A549 (cell line): Measurements from ENCODE around the gene GLT6D1. TPM values are rescaled to one million over a fixed set of nuclear protein-coding genes. Genes with fewer than 3 reads are reported as not detected.

ENCODE experiments used
- ATAC-seq, 2 experiments: fragments of 200-7000 bp in 1 of 2; fragments of >200 bp in 1 of 2; cut with Nextera tagmentation in 1 of 2; cut with Tn5 transposase in 1 of 2; 3 replicates each; pipeline versions ENCODE4 v1.8.0 to v1.9.1; 2018 to 2020; ENCODE audit warnings: mild to moderate bottlenecking in 1 of 2, moderate library complexity in 1 of 2
- CTCF ChIA-PET: fragments of 300-600 bp; sonication (Branson Sonifier 250); formaldehyde crosslinking; extraction: SDS; loops from one replicate; lab custom pipeline; 2021; ENCODE audit warnings: antibody characterized with exemption, inconsistent platforms; lab: Yijun Ruan, JAX
- POLR2A ChIA-PET: fragments of 350-600 bp; formaldehyde crosslinking; extraction: SDS; loops from one replicate; lab custom pipeline; 2021; ENCODE audit warnings: antibody characterized with exemption, inconsistent platforms; lab: Yijun Ruan, JAX
- DNase-seq, 2 experiments: peaks; one replicate each; pipeline versions ENCODE4 v3.0.0 to v3.0.0-alpha.2; 2011 to 2016; ENCODE audit warnings: low read depth in 1 of 2, low spot score in 1 of 2
- FAIRE-seq: peaks from 2 replicates; lab custom pipeline; 2011; peaks lifted over from hg19 to GRCh38; lab: Jason Lieb, UNC
- H3K27ac ChIP-seq, 2 experiments: fragments of >200 bp; sonication (Bioruptor Twin); formaldehyde crosslinking; 3 replicates each; pipeline ENCODE4 v1.5.1; 2016 to 2017
- H3K4me1 ChIP-seq: fragments of >200 bp; sonication (Bioruptor Twin); formaldehyde crosslinking; 3 replicates; pipeline ENCODE4 v1.6.1; 2016
- H3K4me2 ChIP-seq: fragments of >200 bp; sonication (Bioruptor Twin); formaldehyde crosslinking; 3 replicates; pipeline ENCODE4 v1.6.1; 2016
- H3K4me3 ChIP-seq: fragments of >200 bp; sonication (Bioruptor Twin); formaldehyde crosslinking; 3 replicates; pipeline ENCODE4 v1.5.1; 2016
- H3K9me3 ChIP-seq: fragments of >200 bp; sonication (Bioruptor Twin); formaldehyde crosslinking; 3 replicates; pipeline ENCODE4 v1.6.1; 2016
- BHLHE40 ChIP-seq: IDR thresholded peaks from 2 replicates; pipeline ENCODE4 v1.6.1; 2012; ENCODE audit warnings: low read depth, low read length, inconsistent platforms
- CEBPB ChIP-seq, 2 experiments: fragments of >200 bp in 1 of 2; sonication (Bioruptor Twin) in 1 of 2; formaldehyde crosslinking in 1 of 2; IDR thresholded peaks; 2 replicates each; pipeline ENCODE4 v1.6.1; 2012 to 2016
- CHD2 ChIP-seq: fragments of 150-350 bp; IDR thresholded peaks from 2 replicates; pipeline ENCODE4 v1.6.1; 2014; ENCODE audit warnings: low read length; ENCODE audit not compliant: partially characterized antibody
- CHD4 ChIP-seq: fragments of 200-600 bp; sonication (generic); IDR thresholded peaks from 2 replicates; pipeline ENCODE4 v1.6.1; 2016; ENCODE audit warnings: antibody characterized with exemption, mild to moderate bottlenecking, borderline replicate concordance
- EP300 ChIP-seq, 2 experiments: fragments of >200 bp; sonication (Bioruptor Twin); formaldehyde crosslinking; IDR thresholded peaks; 2 replicates in 1 of 2; 3 replicates in 1 of 2; pipeline ENCODE4 v1.6.1; 2016 to 2017
- GATA3 ChIP-seq: IDR thresholded peaks from 2 replicates; pipeline ENCODE4 v1.6.1; 2012; ENCODE audit warnings: borderline replicate concordance
- HEYL ChIP-seq: fragments of 250-450 bp; sonication (Bioruptor Pico); IDR thresholded peaks from 2 replicates; pipeline ENCODE4 v1.8.0; 2021; ENCODE audit warnings: mild to moderate bottlenecking, moderate library complexity
- JUNB ChIP-seq: fragments of >200 bp; sonication (Bioruptor Twin); formaldehyde crosslinking; IDR thresholded peaks from 2 replicates; pipeline ENCODE4 v1.6.1; 2016
- KDM1A ChIP-seq: fragments of 200-600 bp; sonication (generic); IDR thresholded peaks from 2 replicates; pipeline ENCODE4 v1.6.1; 2016; ENCODE audit warnings: low read depth, mild to moderate bottlenecking
- KDM5A ChIP-seq: fragments of 200-600 bp; sonication (generic); IDR thresholded peaks from 2 replicates; pipeline ENCODE4 v1.6.1; 2016; ENCODE audit warnings: antibody characterized with exemption, mild to moderate bottlenecking
- MAFK ChIP-seq: fragments of 450-650 bp; IDR thresholded peaks from 2 replicates; pipeline ENCODE4 v1.6.1; 2014; ENCODE audit not compliant: partially characterized antibody
- PHF8 ChIP-seq: fragments of 200-600 bp; sonication (generic); IDR thresholded peaks from 2 replicates; pipeline ENCODE4 v1.6.1; 2016; ENCODE audit warnings: low read depth, mild to moderate bottlenecking, antibody characterized with exemption, moderate library complexity, borderline replicate concordance
- RAD21 ChIP-seq, 2 experiments: fragments of >200 bp in 1 of 2; sonication (Bioruptor Twin) in 1 of 2; formaldehyde crosslinking in 1 of 2; IDR thresholded peaks in 1 of 2; conservative IDR thresholded peaks in 1 of 2; 2 replicates in 1 of 2; 3 replicates in 1 of 2; pipeline ENCODE4 v1.6.1; 2012 to 2018; ENCODE audit warnings: inconsistent platforms in 1 of 2
- RARB ChIP-seq: fragments of 250-450 bp; sonication (Bioruptor Pico); IDR thresholded peaks from 2 replicates; pipeline ENCODE4 v1.8.0; 2021; ENCODE audit warnings: mild to moderate bottlenecking, moderate library complexity
- SMC3 ChIP-seq: fragments of >200 bp; sonication (Bioruptor Twin); formaldehyde crosslinking; IDR thresholded peaks from 3 replicates; pipeline ENCODE4 v1.6.1; 2018; ENCODE audit warnings: inconsistent platforms
- ZFP36 ChIP-seq: fragments of 450-650 bp; IDR thresholded peaks from 2 replicates; pipeline ENCODE4 v1.6.1; 2014; ENCODE audit warnings: borderline replicate concordance; ENCODE audit not compliant: partially characterized antibody
- WGBS: methylation state at CpG from one replicate; pipeline ENCODE4 v1.1.6; 2017; ENCODE audit errors: missing lambda C conversion rate; 5-methylcytosine and 5-hydroxymethylcytosine counted together
- polyA plus RNA-seq, 4 experiments: library from polyadenylated mRNA; depleted of rRNA in 3 of 4; stranded (reverse); fragments of >200 nt; fragmentation: RNase III in 1 of 4; extraction: RNeasy Plus Mini Kit Qiagen cat#74134 plus additional on column Dnase treatment in 1 of 4; gene quantifications; 2 replicates in 3 of 4; 3 replicates in 1 of 4; pipeline ENCODE4 v1.2.3, GENCODE V29; 2011 to 2017
- TF ChIP-seq, protein P1 (sequence below): fragments of >200 bp; sonication (Bioruptor Twin); formaldehyde crosslinking; IDR thresholded peaks from 2 replicates; pipeline ENCODE4 v1.6.1; 2016
- TF ChIP-seq, protein P2 (sequence below): fragments of 250-450 bp; sonication (Bioruptor Pico); IDR thresholded peaks from 2 replicates; pipeline ENCODE4 v1.5.0; 2021; ENCODE audit warnings: mild to moderate bottlenecking, moderate library complexity, borderline replicate concordance
- TF ChIP-seq, protein P3 (sequence below): fragments of >200 bp; sonication (Bioruptor Twin); formaldehyde crosslinking; IDR thresholded peaks from 3 replicates; pipeline ENCODE4 v1.5.1; 2016
- TF ChIP-seq, protein P4 (sequence below): fragments of >200 bp; sonication (Bioruptor Twin); formaldehyde crosslinking; IDR thresholded peaks from 3 replicates; pipeline ENCODE4 v1.6.1; 2016

Gene GLT6D1
- polyA plus RNA-seq, 2 of the 4 experiments (the other 2 are of a cell fraction): not detected

DNA sequence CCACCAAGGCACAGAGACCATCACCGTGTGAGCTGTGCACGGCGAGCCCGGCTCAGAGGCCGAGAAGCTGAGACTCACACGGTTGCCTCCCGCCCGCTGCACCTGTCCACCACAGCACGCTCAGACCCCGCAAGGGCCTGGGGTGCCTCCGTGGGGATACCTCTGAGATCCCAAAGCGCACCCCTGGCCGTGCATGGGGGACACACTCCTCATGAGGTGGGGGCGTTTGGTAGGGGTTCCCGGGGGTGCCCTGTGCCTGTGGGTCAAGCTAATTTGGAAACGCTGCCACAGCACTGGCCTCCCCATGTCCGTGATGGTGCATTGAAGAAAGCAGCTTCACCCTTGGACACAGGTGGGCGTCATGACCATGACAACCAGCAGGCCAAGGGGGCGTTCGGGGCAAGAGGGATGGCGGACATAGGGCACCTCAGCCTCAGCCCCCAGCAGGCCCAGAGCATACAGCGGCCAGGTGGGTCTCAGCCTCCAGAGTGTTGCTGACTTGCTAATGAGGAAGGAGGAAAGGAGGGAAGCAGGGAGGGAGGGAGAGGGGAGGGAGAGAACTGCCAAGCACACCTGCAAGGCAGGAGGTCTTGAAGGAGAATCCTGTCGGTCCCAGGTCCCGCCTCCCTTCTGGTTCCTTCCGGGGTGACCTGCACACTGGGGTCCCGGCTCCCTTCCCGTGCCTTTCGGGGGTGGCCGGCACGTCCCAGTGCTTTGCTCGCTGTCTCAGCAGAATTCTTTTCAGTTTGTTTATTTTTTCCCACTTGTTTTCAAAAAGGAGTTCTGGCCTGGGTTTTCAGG, 34.7 kb downstream of the GLT6D1 start (continued):
- TF ChIP-seq BHLHE40 (no peak), CEBPB (IDR thresholded peaks at IDR 0.05) (no peak)

DNA sequence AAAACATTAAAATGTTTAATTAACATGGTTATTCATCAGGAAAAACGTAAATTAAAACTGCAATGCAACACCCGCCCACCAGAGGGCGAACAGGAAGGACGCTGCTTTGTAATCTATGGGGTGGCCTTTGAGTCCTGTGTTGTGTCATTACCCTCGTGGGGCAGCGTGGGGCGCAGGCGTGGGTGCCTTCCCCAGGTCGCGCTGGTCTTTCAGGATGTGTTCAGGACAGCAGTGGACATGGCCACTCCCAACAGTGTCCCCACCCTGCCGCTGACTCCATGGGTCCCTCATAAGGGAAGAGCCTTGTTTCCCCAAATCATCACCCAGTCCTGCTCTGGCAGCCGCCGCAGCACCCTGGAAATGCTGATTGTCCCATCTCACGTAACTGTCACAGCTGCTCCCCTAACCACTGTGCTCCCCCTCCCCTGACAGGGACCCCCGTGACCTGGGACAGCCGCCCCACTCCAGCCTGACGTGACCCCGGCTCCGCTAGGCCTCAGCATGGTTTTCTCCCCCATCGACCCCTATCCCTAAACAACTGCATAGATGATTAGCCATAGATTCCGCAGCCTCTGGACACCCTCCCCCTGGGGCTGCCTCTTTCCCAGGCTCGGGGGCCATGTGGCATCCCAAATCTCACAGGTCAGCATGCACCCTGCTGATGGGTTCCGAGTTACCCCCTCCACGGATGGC, 36.4 kb downstream of the GLT6D1 start:
- Histone ChIP-seq H3K27ac (no peak overlapping the region), H3K9me3 (no peaks in the 10 kb centered on the region), H3K4me3 (no peak overlapping the region), H3K4me1 (no peaks in the 10 kb centered on the region), H3K4me2 (no peak overlapping the region)
- ATAC-seq: peak; percentile 54 to 69; a peak in 4 of 6 replicates
- TF ChIP-seq, protein P1, sequence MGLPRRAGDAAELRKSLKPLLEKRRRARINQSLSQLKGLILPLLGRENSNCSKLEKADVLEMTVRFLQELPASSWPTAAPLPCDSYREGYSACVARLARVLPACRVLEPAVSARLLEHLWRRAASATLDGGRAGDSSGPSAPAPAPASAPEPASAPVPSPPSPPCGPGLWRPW: no peak
- TF ChIP-seq RARB (no peak), CHD2 (no peak), EP300 (IDR thresholded peaks at IDR 0.05) (no peak), RAD21 (conservative IDR thresholded peaks at IDR 0.05 in 1 of 2, IDR thresholded peaks at IDR 0.05 in 1 of 2) (peak in 1 of 2 experiments; percentile 39; a peak in 2 of 5 replicates), HEYL (CRISPR knock-in tag) (no peak), KDM1A (no peak), SMC3 (peak; percentile 41; the same call in 1 of the 3 replicates), KDM5A (no peak)
- TF ChIP-seq, protein P2, sequence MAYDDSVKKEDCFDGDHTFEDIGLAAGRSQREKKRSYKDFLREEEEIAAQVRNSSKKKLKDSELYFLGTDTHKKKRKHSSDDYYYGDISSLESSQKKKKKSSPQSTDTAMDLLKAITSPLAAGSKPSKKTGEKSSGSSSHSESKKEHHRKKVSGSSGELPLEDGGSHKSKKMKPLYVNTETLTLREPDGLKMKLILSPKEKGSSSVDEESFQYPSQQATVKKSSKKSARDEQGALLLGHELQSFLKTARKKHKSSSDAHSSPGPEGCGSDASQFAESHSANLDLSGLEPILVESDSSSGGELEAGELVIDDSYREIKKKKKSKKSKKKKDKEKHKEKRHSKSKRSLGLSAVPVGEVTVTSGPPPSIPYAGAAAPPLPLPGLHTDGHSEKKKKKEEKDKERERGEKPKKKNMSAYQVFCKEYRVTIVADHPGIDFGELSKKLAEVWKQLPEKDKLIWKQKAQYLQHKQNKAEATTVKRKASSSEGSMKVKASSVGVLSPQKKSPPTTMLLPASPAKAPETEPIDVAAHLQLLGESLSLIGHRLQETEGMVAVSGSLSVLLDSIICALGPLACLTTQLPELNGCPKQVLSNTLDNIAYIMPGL (CRISPR knock-in tag): no peak
- TF ChIP-seq, protein P3, sequence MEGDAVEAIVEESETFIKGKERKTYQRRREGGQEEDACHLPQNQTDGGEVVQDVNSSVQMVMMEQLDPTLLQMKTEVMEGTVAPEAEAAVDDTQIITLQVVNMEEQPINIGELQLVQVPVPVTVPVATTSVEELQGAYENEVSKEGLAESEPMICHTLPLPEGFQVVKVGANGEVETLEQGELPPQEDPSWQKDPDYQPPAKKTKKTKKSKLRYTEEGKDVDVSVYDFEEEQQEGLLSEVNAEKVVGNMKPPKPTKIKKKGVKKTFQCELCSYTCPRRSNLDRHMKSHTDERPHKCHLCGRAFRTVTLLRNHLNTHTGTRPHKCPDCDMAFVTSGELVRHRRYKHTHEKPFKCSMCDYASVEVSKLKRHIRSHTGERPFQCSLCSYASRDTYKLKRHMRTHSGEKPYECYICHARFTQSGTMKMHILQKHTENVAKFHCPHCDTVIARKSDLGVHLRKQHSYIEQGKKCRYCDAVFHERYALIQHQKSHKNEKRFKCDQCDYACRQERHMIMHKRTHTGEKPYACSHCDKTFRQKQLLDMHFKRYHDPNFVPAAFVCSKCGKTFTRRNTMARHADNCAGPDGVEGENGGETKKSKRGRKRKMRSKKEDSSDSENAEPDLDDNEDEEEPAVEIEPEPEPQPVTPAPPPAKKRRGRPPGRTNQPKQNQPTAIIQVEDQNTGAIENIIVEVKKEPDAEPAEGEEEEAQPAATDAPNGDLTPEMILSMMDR: peak; percentile 57
- CTCF ChIA-PET: interaction anchor here (0.5 to 5.2 kb wide), 45 partner anchors 7 to 675 kb away, joined by 3 to 55 read pairs (median 4); partner anchors contain the start of genes GLT6D1 and LCN9
- POLR2A ChIA-PET: no interaction called here
- peak; percentile 34 to 39 for DNase-seq
- 50% methylated on average over 24 of the region's 24 CpGs for WGBS
- no peak for FAIRE-seq

DNA sequence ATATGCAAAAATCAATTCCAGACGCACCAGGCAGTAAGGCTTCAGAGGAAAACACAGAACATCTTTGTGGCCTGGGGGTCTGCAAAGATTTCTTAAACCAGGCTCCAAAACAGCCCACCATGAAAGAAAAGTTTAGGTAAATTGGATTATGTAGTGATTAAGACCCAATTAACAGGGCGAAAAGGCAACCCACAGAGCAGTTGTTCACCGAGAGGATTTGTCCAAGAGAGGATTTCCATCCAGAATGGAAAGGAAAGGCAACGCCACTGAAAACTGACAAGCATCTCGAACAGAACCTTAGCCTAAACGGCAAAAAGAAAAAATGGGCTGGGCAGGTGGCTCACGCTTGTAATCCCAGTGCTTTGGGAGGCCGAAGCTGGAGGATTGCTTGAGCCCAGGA, 37.4 kb downstream of the GLT6D1 start:
- no peak overlapping the region for H3K27ac ChIP-seq
- no peak overlapping the region for H3K4me2 ChIP-seq
- 51% methylated on average over 8 of the region's 8 CpGs for WGBS
- DNase-seq: no peak
- no peaks in the 10 kb centered on the region for H3K4me1 ChIP-seq
- TF ChIP-seq KDM1A (no peak), ZFP36 (no peak), PHF8 (no peak), MAFK (no peak), CHD4 (no peak), JUNB (no peak), GATA3 (no peak)
- TF ChIP-seq, protein P4, sequence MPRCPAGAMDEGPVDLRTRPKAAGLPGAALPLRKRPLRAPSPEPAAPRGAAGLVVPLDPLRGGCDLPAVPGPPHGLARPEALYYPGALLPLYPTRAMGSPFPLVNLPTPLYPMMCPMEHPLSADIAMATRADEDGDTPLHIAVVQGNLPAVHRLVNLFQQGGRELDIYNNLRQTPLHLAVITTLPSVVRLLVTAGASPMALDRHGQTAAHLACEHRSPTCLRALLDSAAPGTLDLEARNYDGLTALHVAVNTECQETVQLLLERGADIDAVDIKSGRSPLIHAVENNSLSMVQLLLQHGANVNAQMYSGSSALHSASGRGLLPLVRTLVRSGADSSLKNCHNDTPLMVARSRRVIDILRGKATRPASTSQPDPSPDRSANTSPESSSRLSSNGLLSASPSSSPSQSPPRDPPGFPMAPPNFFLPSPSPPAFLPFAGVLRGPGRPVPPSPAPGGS: no peak
- TF ChIP-seq, all 56 proteins: peak for 0
- Histone ChIP-seq H3K4me3 (no peak overlapping the region), H3K9me3 (no peaks in the 10 kb centered on the region)
- ChIA-PET POLR2A (no interaction called here), CTCF (interaction anchor here (0.6 to 5.2 kb wide), 12 partner anchors 10 to 604 kb away, joined by 3 to 55 read pairs (median 4); a partner anchor contains a TSS)
- no peak for FAIRE-seq
- ATAC-seq: no peak
